SU-DHL-6 (cell line): ENCODE results near the gene PPEF2.
"Not testable (repeated sequence)": the region's sequence is repeated elsewhere in the genome, so short reads cannot be mapped to it uniquely, and the experiment has no call there.

Source experiments
- H2AFZ ChIP-seq: fragments of 200-600 bp; sonication (generic); 2 replicates; pipeline ENCODE4 v1.6.1; 2014; ENCODE audit warnings: low read depth, mild to moderate bottlenecking, moderate library complexity, mixed read lengths, antibody characterized with exemption, low read length; ENCODE audit not compliant: severe bottlenecking
- H3F3A ChIP-seq: fragments of 200-600 bp; shearing (Covaris generic); 2 replicates; pipeline ENCODE4 v1.6.0; 2016; ENCODE audit warnings: antibody characterized with exemption, mild to moderate bottlenecking; ENCODE audit not compliant: insufficient read depth
- H3K27ac ChIP-seq: fragments of 200-600 bp; sonication (generic); 2 replicates; pipeline ENCODE4 v1.5.1; 2016; ENCODE audit warnings: low read depth, mild to moderate bottlenecking, low read length, moderate library complexity, mixed read lengths
- H3K27me3 ChIP-seq: fragments of 200-600 bp; sonication (generic), shearing (Covaris generic); 2 replicates; pipeline ENCODE4 v1.6.0; 2014; ENCODE audit warnings: mild to moderate bottlenecking, low read length
- H3K36me3 ChIP-seq: fragments of 200-600 bp; sonication (generic); 2 replicates; pipeline ENCODE4 v1.6.1; 2014; ENCODE audit warnings: mild to moderate bottlenecking, low read length, mixed read lengths
- H3K4me2 ChIP-seq: fragments of 300-600, 200-600 bp; shearing (Covaris generic), sonication (generic); 2 replicates; pipeline ENCODE4 v1.6.0; 2014; ENCODE audit warnings: low read length, low read depth, mild to moderate bottlenecking; ENCODE audit not compliant: poor library complexity, severe bottlenecking
- H3K4me3 ChIP-seq: fragments of 200-600 bp; sonication (generic); 2 replicates; pipeline ENCODE4 v1.5.1; 2014; ENCODE audit warnings: antibody characterized with exemption, low read length, mild to moderate bottlenecking, mixed read lengths; ENCODE audit not compliant: insufficient read depth, poor library complexity, severe bottlenecking
- H3K79me2 ChIP-seq: fragments of 200-600 bp; sonication (generic); 2 replicates; pipeline ENCODE4 v1.6.1; 2014; ENCODE audit warnings: mild to moderate bottlenecking, low read length, moderate library complexity; ENCODE audit not compliant: insufficient read depth
- H3K9ac ChIP-seq: fragments of 200-600 bp; sonication (generic); 2 replicates; pipeline ENCODE4 v1.7.0; 2014; ENCODE audit warnings: mild to moderate bottlenecking, low read length
- H3K9me2 ChIP-seq: fragments of 200-600 bp; sonication (generic); replicated peaks from 2 replicates; pipeline ENCODE4 v1.6.1; 2014; ENCODE audit warnings: low read length; ENCODE audit not compliant: insufficient read depth
- H3K9me3 ChIP-seq: fragments of 200-600 bp; sonication (generic); 2 replicates; pipeline ENCODE4 v1.6.1; 2014; ENCODE audit warnings: low read length, mixed read lengths; ENCODE audit not compliant: insufficient read depth
- H4K20me1 ChIP-seq: fragments of 200-600 bp; sonication (generic); 2 replicates; pipeline ENCODE4 v1.6.1; 2014; ENCODE audit warnings: low read depth, mild to moderate bottlenecking, antibody characterized with exemption, low read length, moderate library complexity, mixed read lengths
- EZH2phosphoT487 ChIP-seq: fragments of 200-600 bp; sonication (generic), shearing (Covaris generic); conservative IDR thresholded peaks from 2 replicates; pipeline ENCODE4 v1.6.1; 2018; ENCODE audit warnings: mild to moderate bottlenecking, antibody characterized with exemption, low read length, moderate library complexity, mixed read lengths
- TF ChIP-seq, protein P1 (sequence below): fragments of 200-600 bp; sonication (generic); IDR thresholded peaks from one replicate; pipeline ENCODE4 v1.5.1; 2017; ENCODE audit warnings: antibody characterized with exemption, mild to moderate bottlenecking, low read length, moderate library complexity; ENCODE audit not compliant: insufficient read depth, poor library complexity, severe bottlenecking

PPEF2 gene

DNA sequence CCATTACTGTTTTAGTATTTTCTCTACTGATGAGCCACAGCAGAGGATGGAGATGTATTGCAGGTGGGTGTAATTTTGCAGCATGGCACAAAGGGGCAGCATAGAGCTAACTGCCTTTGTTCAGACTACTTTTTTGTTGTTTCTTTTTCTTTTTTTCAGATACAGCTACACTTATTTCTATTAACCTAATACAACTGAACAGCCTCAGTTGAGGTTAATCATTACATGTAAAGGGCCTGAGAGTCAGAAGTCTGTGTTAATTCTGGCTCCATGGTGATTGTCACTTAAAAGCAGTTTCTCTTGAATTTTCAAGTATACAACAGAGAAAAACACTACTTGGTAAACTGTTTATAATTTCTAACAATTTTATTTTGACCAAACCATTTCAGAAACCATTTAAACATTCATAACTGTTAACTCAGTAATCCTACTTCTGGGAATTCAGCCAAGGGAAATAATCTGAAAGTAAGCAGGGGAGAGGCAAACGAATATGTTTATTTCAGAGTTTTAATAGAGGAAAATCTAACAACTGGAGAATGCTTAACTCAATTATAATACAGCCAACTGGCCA is 13.9 kb upstream of the PPEF2 start:
- Histone ChIP-seq H3K27ac (no peak overlapping the region), H3K9ac (no peak overlapping the region), H3F3A (no peaks in the 10 kb centered on the region), H3K4me3 (no peak overlapping the region), H3K9me2 (no peaks in the 10 kb centered on the region), H3K27me3 (no peaks in the 10 kb centered on the region), H3K36me3 (no peaks in the 10 kb centered on the region), H3K9me3 (no peaks in the 10 kb centered on the region), H3K79me2 (no peaks in the 10 kb centered on the region), H3K4me2 (no peak overlapping the region), H2AFZ (no peak overlapping the region), H4K20me1 (no peaks in the 10 kb centered on the region)
- TF ChIP-seq EZH2phosphoT487, result no peak
- TF ChIP-seq, protein P1, sequence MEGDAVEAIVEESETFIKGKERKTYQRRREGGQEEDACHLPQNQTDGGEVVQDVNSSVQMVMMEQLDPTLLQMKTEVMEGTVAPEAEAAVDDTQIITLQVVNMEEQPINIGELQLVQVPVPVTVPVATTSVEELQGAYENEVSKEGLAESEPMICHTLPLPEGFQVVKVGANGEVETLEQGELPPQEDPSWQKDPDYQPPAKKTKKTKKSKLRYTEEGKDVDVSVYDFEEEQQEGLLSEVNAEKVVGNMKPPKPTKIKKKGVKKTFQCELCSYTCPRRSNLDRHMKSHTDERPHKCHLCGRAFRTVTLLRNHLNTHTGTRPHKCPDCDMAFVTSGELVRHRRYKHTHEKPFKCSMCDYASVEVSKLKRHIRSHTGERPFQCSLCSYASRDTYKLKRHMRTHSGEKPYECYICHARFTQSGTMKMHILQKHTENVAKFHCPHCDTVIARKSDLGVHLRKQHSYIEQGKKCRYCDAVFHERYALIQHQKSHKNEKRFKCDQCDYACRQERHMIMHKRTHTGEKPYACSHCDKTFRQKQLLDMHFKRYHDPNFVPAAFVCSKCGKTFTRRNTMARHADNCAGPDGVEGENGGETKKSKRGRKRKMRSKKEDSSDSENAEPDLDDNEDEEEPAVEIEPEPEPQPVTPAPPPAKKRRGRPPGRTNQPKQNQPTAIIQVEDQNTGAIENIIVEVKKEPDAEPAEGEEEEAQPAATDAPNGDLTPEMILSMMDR, result peak; percentile 23

- H3K9me2 ChIP-seq, result no peaks in the 10 kb centered on the region
- no peak overlapping the region for H3K27ac ChIP-seq
- H3K36me3 ChIP-seq, result no peaks in the 10 kb centered on the region
- H4K20me1 ChIP-seq, result no peaks in the 10 kb centered on the region
- H3K79me2 ChIP-seq, result no peaks in the 10 kb centered on the region
- no peaks in the 10 kb centered on the region for H3F3A ChIP-seq
- H3K9me3 ChIP-seq, result no peaks in the 10 kb centered on the region
- no peak overlapping the region for H3K4me3 ChIP-seq
- H3K4me2 ChIP-seq, result no peak overlapping the region
- TF ChIP-seq, protein P1, result no peak
- TF ChIP-seq EZH2phosphoT487, result no peak
- no peaks in the 10 kb centered on the region for H3K27me3 ChIP-seq
- no peak overlapping the region for H3K9ac ChIP-seq
- H2AFZ ChIP-seq, result no peak overlapping the region
These were observed 10.7 kb upstream of the PPEF2 start for GRCh38 chr4:75912968-75913367.

DNA sequence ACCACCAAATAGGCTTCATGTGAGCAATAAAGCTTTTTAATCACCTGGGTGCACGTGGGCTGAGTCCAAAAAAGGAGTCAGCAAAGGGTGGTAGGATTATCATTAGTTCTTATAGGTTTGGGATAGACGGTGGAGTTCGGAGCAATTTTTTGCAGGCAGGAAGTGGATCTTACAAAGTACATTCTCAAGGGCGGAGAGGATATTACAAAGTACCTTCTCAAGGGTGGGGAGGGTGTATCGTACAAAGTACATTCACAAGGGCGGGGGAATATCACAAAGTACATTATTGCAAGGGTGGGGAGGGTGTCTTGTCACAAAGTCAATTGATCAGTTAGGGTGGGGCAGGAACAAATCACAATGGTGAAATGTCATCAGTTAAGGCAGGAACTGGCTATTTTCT is 8.6 kb upstream of the PPEF2 start:
- H3K79me2 ChIP-seq, H3K4me3 ChIP-seq, H3K9me2 ChIP-seq, H3F3A ChIP-seq, H3K9ac ChIP-seq, H3K36me3 ChIP-seq, H3K9me3 ChIP-seq, H3K27me3 ChIP-seq, H4K20me1 ChIP-seq, H3K27ac ChIP-seq, H3K4me2 ChIP-seq, H2AFZ ChIP-seq: not testable (repeated sequence)

GRCh38 chr4:75909405-75909804 is 7.2 kb upstream of the PPEF2 start:
- Histone ChIP-seq H3K9me2 (no peaks in the 10 kb centered on the region), H4K20me1 (no peaks in the 10 kb centered on the region), H3K9me3 (no peaks in the 10 kb centered on the region), H3K27me3 (no peaks in the 10 kb centered on the region), H3K27ac (no peak overlapping the region), H3K4me3 (no peak overlapping the region), H3F3A (no peaks in the 10 kb centered on the region), H3K36me3 (no peaks in the 10 kb centered on the region), H3K79me2 (no peaks in the 10 kb centered on the region), H3K9ac (no peak overlapping the region), H2AFZ (no peak overlapping the region), H3K4me2 (no peak overlapping the region)
- no peak for TF ChIP-seq EZH2phosphoT487
- TF ChIP-seq, protein P1, result no peak
